Psoas muscle (tissue), 8 donors: Measurements from ENCODE around the gene STXBP1. TPM values are rescaled to one million over a fixed set of nuclear protein-coding genes. Genes with fewer than 3 reads are reported as not detected.

Experiments
- ATAC-seq, 4 donors: fragments of 200-7000 bp; cut with Tn5 transposase; one replicate each; pipeline ENCODE4 v1.9.1; 2020; ENCODE audit warnings: moderate library complexity in 3 of 4, mild to moderate bottlenecking in 2 of 4
- DNase-seq, 2 donors: peaks; one replicate each; pipeline ENCODE4 v3.0.0-alpha.2; 2020
- H3K27ac ChIP-seq: fragments of 200-600 bp; one replicate; pipeline ENCODE4 v1.8.0; 2022
- H3K27me3 ChIP-seq, 3 donors: fragments of 200-600 bp in 1 of 3; one replicate each; pipeline versions ENCODE4 v1.6.1 to v1.8.0; 2013 to 2022; ENCODE audit warnings: low read length in 2 of 3, mild to moderate bottlenecking in 2 of 3, moderate library complexity in 1 of 3; ENCODE audit not compliant: insufficient read depth in 3 of 3
- H3K36me3 ChIP-seq, 2 donors: fragments of 200-600 bp in 1 of 2; one replicate each; pipeline versions ENCODE4 v1.6.1 to v1.8.0; 2013 to 2022; ENCODE audit warnings: low read depth in 1 of 2, mild to moderate bottlenecking in 1 of 2, moderate library complexity in 1 of 2; ENCODE audit not compliant: insufficient read depth in 1 of 2
- H3K4me1 ChIP-seq: fragments of 200-600 bp; one replicate; pipeline ENCODE4 v1.8.0; 2022
- H3K4me3 ChIP-seq: fragments of 200-600 bp; one replicate; pipeline ENCODE4 v1.8.0; 2022; ENCODE audit warnings: mild to moderate bottlenecking
- H3K9me3 ChIP-seq: fragments of 200-600 bp; one replicate; pipeline ENCODE4 v1.8.0; 2022
- CTCF ChIP-seq: fragments of 200-600 bp; IDR thresholded peaks from one replicate; pipeline ENCODE4 v1.8.0; 2022; ENCODE audit warnings: antibody characterized with exemption
- WGBS, 3 donors: extraction: QIAGEN DNeasy Blood & Tissue Kit; methylation state at CpG; one replicate each; pipeline versions ENCODE4 v1.1.6 to v1.1.7; 2013; 5-methylcytosine and 5-hydroxymethylcytosine counted together
- intact Hi-C, 2 donors: fragments of 100-400 bp; cut with DNase I; formaldehyde crosslinking; loops; one replicate each; pipeline versions ENCODE4 v1.11.0 to v1.14.2; 2022
- polyA plus RNA-seq, 3 donors: library from polyadenylated mRNA; stranded (reverse); fragments of 200-250 nt; gene quantifications; one replicate each; pipeline ENCODE4 v1.2.3, GENCODE V29; 2013
- total RNA-seq, 4 donors: library from RNA; stranded (reverse); fragmentation: NEBNext Ultra II Directional in 2 of 4; extraction: Animal tissue kit (Norgen Biotek cat#: 25700) in 2 of 4; gene quantifications; one replicate each; pipeline versions ENCODE4 v1.2.1 to v1.2.4, GENCODE V29; 2021 to 2023
- donor health status: healthy with polysubstance abuse.
- donor health status: DM: no; HTN: no; CAD: no; lungs with moderate emphysema.
- donor health status: Bipolar disorder and iron deficiency.
- donor health status: healthy.
- donor health status: DM: yes; HTN: yes; CAD: no.
- donor health status: DM: no; HTN: no; CAD: no.
- donor health status: DM: no; HTN: no; CAD: no.
- donor health status: DM: yes; HTN: yes; CAD: no.

Gene STXBP1
- total and polyA plus RNA-seq, 7 donors: 2.8 to 12.3 (median 6.7) TPM

GRCh38 chr9:127637322-127637847 lies 25.3 kb downstream of the STXBP1 start:
- intact Hi-C loops: no loop called here
- ATAC-seq (peak in 2 of 4 donors; percentile 53 to 59), DNase-seq (peak in 1 of 2 donors; percentile 31)
- no peak overlapping the region for H3K4me3 ChIP-seq
- H3K27me3 ChIP-seq: no peaks in the 10 kb centered on the region
- 43 to 49% (median 47%) methylated on average over 11 of the region's 11 CpGs for WGBS, 3 donors
- H3K27ac ChIP-seq: no peak overlapping the region
- H3K4me1 ChIP-seq: no peaks in the 10 kb centered on the region
- TF ChIP-seq CTCF: no peak
- H3K9me3 ChIP-seq: no peaks in the 10 kb centered on the region
- no peaks in the 10 kb centered on the region for H3K36me3 ChIP-seq

- H3K4me3 ChIP-seq: no peak overlapping the region
Observed at GRCh38 chr9:127640908-127641545, 28.9 kb downstream of the STXBP1 start.

GRCh38 chr9:127642082-127642740 lies 30.1 kb downstream of the STXBP1 start:
- Histone ChIP-seq H3K27ac (no peak overlapping the region), H3K4me1 (peaks cover 6% of the 10 kb centered on the region), H3K27me3 (no peaks in the 10 kb centered on the region), H3K9me3 (no peaks in the 10 kb centered on the region), H3K4me3 (no peak overlapping the region), H3K36me3 (no peaks in the 10 kb centered on the region)
- 63 to 65% (median 65%) methylated on average over 10 of the region's 10 CpGs for WGBS, 3 donors
- TF ChIP-seq CTCF: no peak
- no peak for DNase-seq
- intact Hi-C loops: no loop called here
- no peak for ATAC-seq

More at GRCh38 chr9:127640908-127641545, 28.9 kb downstream of the STXBP1 start:
- no peak for DNase-seq
- TF ChIP-seq CTCF: no peak
- H3K27me3 ChIP-seq: no peaks in the 10 kb centered on the region
- no peaks in the 10 kb centered on the region for H3K9me3 ChIP-seq
- WGBS, 3 donors: 83 to 92% (median 88%) methylated on average over 5 of the region's 5 CpGs
- peaks cover 6% of the 10 kb centered on the region for H3K4me1 ChIP-seq
- H3K27ac ChIP-seq: no peak overlapping the region
- intact Hi-C loops: no loop called here
- ATAC-seq: no peak
- H3K36me3 ChIP-seq: no peaks in the 10 kb centered on the region

GRCh38 chr9:127644146-127644827 lies 32.2 kb downstream of the STXBP1 start:
- DNase-seq (no peak), ATAC-seq (no peak)
- Histone ChIP-seq H3K36me3 (no peaks in the 10 kb centered on the region), H3K27me3 (no peaks in the 10 kb centered on the region), H3K4me1 (peaks cover 6% of the 10 kb centered on the region), H3K9me3 (no peaks in the 10 kb centered on the region), H3K27ac (no peak overlapping the region), H3K4me3 (no peak overlapping the region)
- 71 to 87% (median 80%) methylated on average over 8 of the region's 8 CpGs for WGBS, 3 donors
- TF ChIP-seq CTCF: no peak
- intact Hi-C loops: no loop called here
